ENCODE measurements around the gene LDHA.

The LDHA gene

GRCh38 chr11:18384157-18384641, 10.2 kb upstream of the LDHA start:
- no peaks in the 10 kb centered on the region for H3K27me3 ChIP-seq (ENCODE audit: insufficient read depth, low read length, poor library complexity)
- peak overlapping the region; percentile 10 for H3K4ac ChIP-seq (ENCODE audit: low read depth, low read length)
- peak; percentile 63 for DNase-seq
- no peaks in the 10 kb centered on the region for H3K79me2 ChIP-seq (ENCODE audit: control insufficient read depth, insufficient read depth, low read length)
- H3K56ac ChIP-seq (ENCODE audit: low read length), result peak overlapping the region; percentile 35
- H3K4me2 ChIP-seq (ENCODE audit: low read length), result no peak overlapping the region
- H3K9ac ChIP-seq (ENCODE audit: low read length), result no peak overlapping the region
- no peak overlapping the region for H4K5ac ChIP-seq (ENCODE audit: low read length)
- H3K18ac ChIP-seq (ENCODE audit: low read length), result no peak overlapping the region
- no peak overlapping the region for H2BK15ac ChIP-seq (replicated peaks; ENCODE audit: low read depth)
- H3K27ac ChIP-seq (ENCODE audit: low read depth, low read length), result no peak overlapping the region
- H3K4me3 ChIP-seq (ENCODE audit: low read length), result no peak overlapping the region
- no peak overlapping the region for H4K8ac ChIP-seq (ENCODE audit: low read depth, low read length)
- no peak overlapping the region for H2AK5ac ChIP-seq (ENCODE audit: low read length)
- H3K79me1 ChIP-seq (ENCODE audit: low read length), result no peaks in the 10 kb centered on the region
- no peak overlapping the region for H2BK120ac ChIP-seq (ENCODE audit: low read depth, low read length)
- H3K4me1 ChIP-seq (ENCODE audit: control insufficient read depth, low read depth, low read length), result peaks cover 3% of the 10 kb centered on the region
- no peak overlapping the region for H3K23ac ChIP-seq (ENCODE audit: low read length)
- H2BK5ac ChIP-seq (ENCODE audit: low read length), result no peak overlapping the region
- no peaks in the 10 kb centered on the region for H3K36me3 ChIP-seq (ENCODE audit: control insufficient read depth, insufficient read depth, low read length)
- WGBS (ENCODE audit: extremely low coverage, insufficient coverage, low lambda C conversion rate), result no CpG with 5 or more reads among the region's 3 CpGs

- Histone ChIP-seq H3K79me2 (ENCODE audit: control insufficient read depth, insufficient read depth, low read length) (peaks cover 9% of the 10 kb centered on the region), H2BK120ac (ENCODE audit: low read depth, low read length) (no peak overlapping the region), H3K36me3 (ENCODE audit: control insufficient read depth, insufficient read depth, low read length) (no peaks in the 10 kb centered on the region), H4K5ac (ENCODE audit: low read length) (no peak overlapping the region), H3K27ac (ENCODE audit: low read depth, low read length) (no peak overlapping the region), H3K23ac (ENCODE audit: low read length) (no peak overlapping the region), H3K27me3 (ENCODE audit: insufficient read depth, low read length, poor library complexity) (no peaks in the 10 kb centered on the region), H3K56ac (ENCODE audit: low read length) (no peak overlapping the region), H3K4me3 (ENCODE audit: low read length) (no peak overlapping the region), H2AK5ac (ENCODE audit: low read length) (no peak overlapping the region), H3K4me1 (ENCODE audit: control insufficient read depth, low read depth, low read length) (peaks cover 3% of the 10 kb centered on the region), H3K9ac (ENCODE audit: low read length) (no peak overlapping the region), H4K8ac (ENCODE audit: low read depth, low read length) (no peak overlapping the region), H2BK15ac (replicated peaks; ENCODE audit: low read depth) (no peak overlapping the region), H3K4ac (ENCODE audit: low read depth, low read length) (no peak overlapping the region), H3K18ac (ENCODE audit: low read length) (no peak overlapping the region), H2BK5ac (ENCODE audit: low read length) (no peak overlapping the region), H3K79me1 (ENCODE audit: low read length) (no peaks in the 10 kb centered on the region), H3K4me2 (ENCODE audit: low read length) (no peak overlapping the region)
- no peak for DNase-seq
- WGBS (ENCODE audit: extremely low coverage, insufficient coverage, low lambda C conversion rate), result no CpG with 5 or more reads among the region's 3 CpGs
These were observed 4.3 kb upstream of the LDHA start for GRCh38 chr11:18390088-18390487.

- Histone ChIP-seq H3K4me2 (ENCODE audit: low read length) (no peak overlapping the region), H3K36me3 (ENCODE audit: control insufficient read depth, insufficient read depth, low read length) (no peaks in the 10 kb centered on the region), H2BK15ac (replicated peaks; ENCODE audit: low read depth) (no peak overlapping the region), H3K9ac (ENCODE audit: low read length) (no peak overlapping the region), H2AK5ac (ENCODE audit: low read length) (no peak overlapping the region), H4K5ac (ENCODE audit: low read length) (no peak overlapping the region), H3K56ac (ENCODE audit: low read length) (no peak overlapping the region), H3K23ac (ENCODE audit: low read length) (no peak overlapping the region), H3K4me1 (ENCODE audit: control insufficient read depth, low read depth, low read length) (peaks cover 3% of the 10 kb centered on the region), H3K4me3 (ENCODE audit: low read length) (no peak overlapping the region), H2BK120ac (ENCODE audit: low read depth, low read length) (no peak overlapping the region), H2BK5ac (ENCODE audit: low read length) (no peak overlapping the region), H3K79me1 (ENCODE audit: low read length) (no peaks in the 10 kb centered on the region), H3K27ac (ENCODE audit: low read depth, low read length) (no peak overlapping the region), H3K4ac (ENCODE audit: low read depth, low read length) (no peak overlapping the region), H3K27me3 (ENCODE audit: insufficient read depth, low read length, poor library complexity) (no peaks in the 10 kb centered on the region), H4K8ac (ENCODE audit: low read depth, low read length) (no peak overlapping the region), H3K18ac (ENCODE audit: low read length) (no peak overlapping the region), H3K79me2 (ENCODE audit: control insufficient read depth, insufficient read depth, low read length) (peaks cover 23% of the 10 kb centered on the region)
- no CpG with 5 or more reads among the region's 4 CpGs for WGBS (ENCODE audit: extremely low coverage, insufficient coverage, low lambda C conversion rate)
- DNase-seq, result no peak
These were observed 1.7 kb upstream of the LDHA start for GRCh38 chr11:18392434-18393321.

GRCh38 chr11:18393581-18394274, 635 bp upstream of the LDHA start:
- WGBS (ENCODE audit: extremely low coverage, insufficient coverage, low lambda C conversion rate), result no CpG with 5 or more reads among the region's 22 CpGs
- no peak overlapping the region for H3K4me3 ChIP-seq (ENCODE audit: low read length)
- H2BK15ac ChIP-seq (replicated peaks; ENCODE audit: low read depth), result no peak overlapping the region
- no peak overlapping the region for H4K8ac ChIP-seq (ENCODE audit: low read depth, low read length)
- peak overlapping the region; percentile 35 for H3K4me2 ChIP-seq (ENCODE audit: low read length)
- H2AK5ac ChIP-seq (ENCODE audit: low read length), result no peak overlapping the region
- no peak overlapping the region for H2BK120ac ChIP-seq (ENCODE audit: low read depth, low read length)
- H3K79me2 ChIP-seq (ENCODE audit: control insufficient read depth, insufficient read depth, low read length), result peaks cover 23% of the 10 kb centered on the region
- H3K56ac ChIP-seq (ENCODE audit: low read length), result peak overlapping the region; percentile 92
- H3K9ac ChIP-seq (ENCODE audit: low read length), result peak overlapping the region; percentile 74
- H3K36me3 ChIP-seq (ENCODE audit: control insufficient read depth, insufficient read depth, low read length), result peaks cover 2% of the 10 kb centered on the region
- peak overlapping the region; percentile 32 for H2BK5ac ChIP-seq (ENCODE audit: low read length)
- peak overlapping the region; percentile 58 for H3K4ac ChIP-seq (ENCODE audit: low read depth, low read length)
- H4K5ac ChIP-seq (ENCODE audit: low read length), result no peak overlapping the region
- peak overlapping the region; percentile 6 for H3K18ac ChIP-seq (ENCODE audit: low read length)
- no peaks in the 10 kb centered on the region for H3K27me3 ChIP-seq (ENCODE audit: insufficient read depth, low read length, poor library complexity)
- H3K27ac ChIP-seq (ENCODE audit: low read depth, low read length), result peak overlapping the region; percentile 49
- no peak for DNase-seq
- H3K79me1 ChIP-seq (ENCODE audit: low read length), result peaks cover 3% of the 10 kb centered on the region
- peaks cover 3% of the 10 kb centered on the region for H3K4me1 ChIP-seq (ENCODE audit: control insufficient read depth, low read depth, low read length)
- no peak overlapping the region for H3K23ac ChIP-seq (ENCODE audit: low read length)

- H3K79me2 ChIP-seq (ENCODE audit: control insufficient read depth, insufficient read depth, low read length), result peaks cover 23% of the 10 kb centered on the region
- no peak overlapping the region for H2AK5ac ChIP-seq (ENCODE audit: low read length)
- peaks cover 12% of the 10 kb centered on the region for H3K36me3 ChIP-seq (ENCODE audit: control insufficient read depth, insufficient read depth, low read length)
- peak overlapping the region; percentile 89 for H3K4me3 ChIP-seq (ENCODE audit: low read length)
- peak overlapping the region; percentile 87 for H3K27ac ChIP-seq (ENCODE audit: low read depth, low read length)
- peak overlapping the region; percentile 38 for H3K4ac ChIP-seq (ENCODE audit: low read depth, low read length)
- no peaks in the 10 kb centered on the region for H3K27me3 ChIP-seq (ENCODE audit: insufficient read depth, low read length, poor library complexity)
- WGBS (ENCODE audit: extremely low coverage, insufficient coverage, low lambda C conversion rate), result no CpG with 5 or more reads among the region's 36 CpGs
- H3K23ac ChIP-seq (ENCODE audit: low read length), result peak overlapping the region; percentile 38
- H2BK5ac ChIP-seq (ENCODE audit: low read length), result peak overlapping the region; percentile 10
- H3K4me1 ChIP-seq (ENCODE audit: control insufficient read depth, low read depth, low read length), result peaks cover 3% of the 10 kb centered on the region
- peak; percentile 59 for DNase-seq
- H4K8ac ChIP-seq (ENCODE audit: low read depth, low read length), result peak overlapping the region; percentile 58
- H3K18ac ChIP-seq (ENCODE audit: low read length), result peak overlapping the region; percentile 88
- no peak overlapping the region for H4K5ac ChIP-seq (ENCODE audit: low read length)
- H3K56ac ChIP-seq (ENCODE audit: low read length), result peak overlapping the region; percentile 92
- H2BK120ac ChIP-seq (ENCODE audit: low read depth, low read length), result peak overlapping the region; percentile 51
- no peak overlapping the region for H2BK15ac ChIP-seq (replicated peaks; ENCODE audit: low read depth)
- H3K79me1 ChIP-seq (ENCODE audit: low read length), result peaks cover 3% of the 10 kb centered on the region
- H3K9ac ChIP-seq (ENCODE audit: low read length), result peak overlapping the region; percentile 96
- peak overlapping the region; percentile 89 for H3K4me2 ChIP-seq (ENCODE audit: low read length)
These were observed 768 bp downstream of the LDHA start for GRCh38 chr11:18394928-18395734.
